ENCODE data around the gene APRT. TPM values are rescaled to one million over a fixed set of nuclear protein-coding genes. Genes with fewer than 3 reads are reported as not detected.

The APRT gene
- total and polyA plus RNA-seq, 4 experiments from 2014 or later: 171 to 624 (median 372) TPM

GRCh38 chr16:88815901-88816589, 4.3 kb upstream of the APRT start:
- Mint-ChIP-seq H3K27me3 (no peaks in the 10 kb centered on the region), H3K4me1 (peaks cover 1 to 12% (median 5%) of the 10 kb centered on the region in 4 donors), H3K9me3 (no peaks in the 10 kb centered on the region)

GRCh38 chr16:88815227-88815626, 3.5 kb upstream of the APRT start:
- H3K27ac Mint-ChIP-seq: no peak overlapping the region

More at GRCh38 chr16:88815901-88816589, 4.3 kb upstream of the APRT start:
- intact Hi-C loops (cut with micrococcal nuclease): loop anchor here (1.0 kb wide), 1 partner anchor 400 kb away; no protein-coding TSS in a partner anchor
- Histone ChIP-seq H3K9me3 (ENCODE audit: control insufficient read depth in 1 of 2, low read length in 2 of 2) (no peaks in the 10 kb centered on the region), H3K27ac (ENCODE audit: low read depth, low read length) (no peak overlapping the region), H3K4me1 (ENCODE audit: insufficient read depth, low read length) (peaks cover 1% of the 10 kb centered on the region), H3K36me3 (ENCODE audit: insufficient read depth, low read length) (no peaks in the 10 kb centered on the region), H3K27me3 (ENCODE audit: insufficient read depth, low read length) (no peaks in the 10 kb centered on the region), H3K4me3 (ENCODE audit: low read length in 2 of 2) (no peak overlapping the region)
- ChIA-PET CTCF (ENCODE audit: partially characterized antibody) (interaction anchor here (0.7 to 3.0 kb wide), 4 partner anchors 18 to 348 kb away, joined by 3 to 11 read pairs (median 5); partner anchors contain the start of genes GALNS and TRAPPC2L), POLR2A (ENCODE audit: partially characterized antibody) (interaction anchor here (0.6 to 1.1 kb wide), 3 partner anchors 41 to 400 kb away, joined by 3 to 4 read pairs (median 3); partner anchors contain the start of genes GALNS and TRAPPC2L)
- DNase-seq: peak in 3 of 5 donors; percentile 40 to 43 (median 42)
- peaks cover 0 to 2% of the 10 kb centered on the region in 2 donors for H3K36me3 Mint-ChIP-seq
- H3K4me3 Mint-ChIP-seq: no peak overlapping the region
- no peak overlapping the region for H3K27ac Mint-ChIP-seq

GRCh38 chr16:88814144-88814502, 2.4 kb upstream of the APRT start:
- H3K27ac ChIP-seq (ENCODE audit: low read depth, low read length): no peak overlapping the region
- Mint-ChIP-seq H3K4me1 (peaks cover 1 to 25% (median 15%) of the 10 kb centered on the region in 4 donors), H3K36me3 (peaks cover 0 to 8% of the 10 kb centered on the region in 2 donors), H3K4me3 (peak overlapping the region in 4 of 8 donors; percentile 25 to 71 (median 58)), H3K27me3 (no peaks in the 10 kb centered on the region), H3K9me3 (no peaks in the 10 kb centered on the region), H3K27ac (peak overlapping the region in 1 of 7 donors; percentile 52)
- intact Hi-C loops (cut with micrococcal nuclease): no loop called here
- H3K27me3 ChIP-seq (ENCODE audit: insufficient read depth, low read length): no peaks in the 10 kb centered on the region
- no peak overlapping the region for H3K4me3 ChIP-seq (ENCODE audit: low read length in 2 of 2)
- H3K4me1 ChIP-seq (ENCODE audit: insufficient read depth, low read length): peaks cover 20% of the 10 kb centered on the region
- H3K9me3 ChIP-seq (ENCODE audit: control insufficient read depth in 1 of 2, low read length in 2 of 2): no peaks in the 10 kb centered on the region
- POLR2A ChIA-PET (ENCODE audit: partially characterized antibody): interaction anchor here (1.1 to 11.8 kb wide), 4 partner anchors 15 to 43 kb away, joined by 3 to 206 read pairs (median 47); partner anchors contain the start of genes GALNS, PIEZO1 and TRAPPC2L
- CTCF ChIA-PET (ENCODE audit: partially characterized antibody): interaction anchor here (1.5 to 5.1 kb wide), 4 partner anchors 43 to 194 kb away, joined by 3 to 35 read pairs (median 8); partner anchors contain the start of genes GALNS and TRAPPC2L
- H3K36me3 ChIP-seq (ENCODE audit: insufficient read depth, low read length): peaks cover 10% of the 10 kb centered on the region
- no peak for DNase-seq

More at GRCh38 chr16:88815227-88815626, 3.5 kb upstream of the APRT start:
- no peak overlapping the region for H3K4me3 Mint-ChIP-seq
- Histone ChIP-seq H3K4me1 (ENCODE audit: insufficient read depth, low read length) (peaks cover 9% of the 10 kb centered on the region), H3K36me3 (ENCODE audit: insufficient read depth, low read length) (peaks cover under 1% of the 10 kb centered on the region), H3K4me3 (ENCODE audit: low read length in 2 of 2) (no peak overlapping the region), H3K27me3 (ENCODE audit: insufficient read depth, low read length) (no peaks in the 10 kb centered on the region), H3K27ac (ENCODE audit: low read depth, low read length) (no peak overlapping the region), H3K9me3 (ENCODE audit: control insufficient read depth in 1 of 2, low read length in 2 of 2) (no peaks in the 10 kb centered on the region)
- H3K9me3 Mint-ChIP-seq: no peaks in the 10 kb centered on the region
- peaks cover 1 to 21% (median 10%) of the 10 kb centered on the region in 4 donors for H3K4me1 Mint-ChIP-seq
- H3K36me3 Mint-ChIP-seq: peaks cover 0 to 3% of the 10 kb centered on the region in 2 donors
- DNase-seq: no peak
- H3K27me3 Mint-ChIP-seq: no peaks in the 10 kb centered on the region
- intact Hi-C loops (cut with micrococcal nuclease): no loop called here
- ChIA-PET POLR2A (ENCODE audit: partially characterized antibody) (interaction anchor here (0.6 to 0.7 kb wide), 2 partner anchors 43 to 401 kb away, joined by 3 to 4 read pairs; no protein-coding TSS in a partner anchor), CTCF (ENCODE audit: partially characterized antibody) (interaction anchor here (0.7 to 2.1 kb wide), 3 partner anchors 36 to 349 kb away, joined by 3 to 7 read pairs (median 3); partner anchors contain the start of genes GALNS and TRAPPC2L)

- H3K4me3 Mint-ChIP-seq: peak overlapping the region; percentile 4 to 71 (median 50)
- H3K4me1 Mint-ChIP-seq: peaks cover 1 to 28% (median 15%) of the 10 kb centered on the region in 4 donors
- no peak overlapping the region for H3K27ac ChIP-seq (ENCODE audit: low read depth, low read length)
- no peaks in the 10 kb centered on the region for H3K9me3 Mint-ChIP-seq
- H3K4me3 ChIP-seq (ENCODE audit: low read length in 2 of 2): no peak overlapping the region
- H3K36me3 ChIP-seq (ENCODE audit: insufficient read depth, low read length): peaks cover 13% of the 10 kb centered on the region
- no peaks in the 10 kb centered on the region for H3K27me3 ChIP-seq (ENCODE audit: insufficient read depth, low read length)
- CTCF ChIA-PET (ENCODE audit: partially characterized antibody): interaction anchor here (0.7 to 5.1 kb wide), 5 partner anchors 44 to 404 kb away, joined by 3 to 35 read pairs (median 3); partner anchors contain the start of genes GALNS, TRAPPC2L and ZNF778
- POLR2A ChIA-PET (ENCODE audit: partially characterized antibody): interaction anchor here (1.1 to 11.8 kb wide), 8 partner anchors 10 to 404 kb away, joined by 3 to 206 read pairs (median 20); partner anchors contain the start of genes CDT1, GALNS, PIEZO1 and TRAPPC2L
- no peaks in the 10 kb centered on the region for H3K27me3 Mint-ChIP-seq
- peaks cover 0 to 11% of the 10 kb centered on the region in 2 donors for H3K36me3 Mint-ChIP-seq
- intact Hi-C loops (cut with micrococcal nuclease): no loop called here
- H3K9me3 ChIP-seq (ENCODE audit: control insufficient read depth in 1 of 2, low read length in 2 of 2): no peaks in the 10 kb centered on the region
- no peak for DNase-seq
- peak overlapping the region in 1 of 7 donors; percentile 52 for H3K27ac Mint-ChIP-seq
- peaks cover 21% of the 10 kb centered on the region for H3K4me1 ChIP-seq (ENCODE audit: insufficient read depth, low read length)
Measured at GRCh38 chr16:88813269-88814143, 1.8 kb upstream of the APRT start.

- Mint-ChIP-seq H3K4me3 (peak overlapping the region; percentile 76 to 88 (median 82)), H3K27ac (peak overlapping the region; percentile 6 to 88 (median 47)), H3K36me3 (peaks cover 0 to 15% of the 10 kb centered on the region in 2 donors), H3K9me3 (no peaks in the 10 kb centered on the region), H3K27me3 (no peaks in the 10 kb centered on the region), H3K4me1 (peaks cover 1 to 28% (median 15%) of the 10 kb centered on the region in 4 donors)
- Histone ChIP-seq H3K4me1 (ENCODE audit: insufficient read depth, low read length) (peaks cover 21% of the 10 kb centered on the region), H3K27ac (ENCODE audit: low read depth, low read length) (peak overlapping the region; percentile 67), H3K9me3 (ENCODE audit: control insufficient read depth in 1 of 2, low read length in 2 of 2) (no peaks in the 10 kb centered on the region), H3K27me3 (ENCODE audit: insufficient read depth, low read length) (no peaks in the 10 kb centered on the region), H3K36me3 (ENCODE audit: insufficient read depth, low read length) (peaks cover 13% of the 10 kb centered on the region), H3K4me3 (ENCODE audit: low read length in 2 of 2) (peak overlapping the region in 1 of 2 donors; percentile 94)
- CTCF ChIA-PET (ENCODE audit: partially characterized antibody): interaction anchor here (0.7 to 5.1 kb wide), 8 partner anchors 14 to 405 kb away, joined by 3 to 35 read pairs (median 4); partner anchors contain the start of genes GALNS, TRAPPC2L and ZNF778
- POLR2A ChIA-PET (ENCODE audit: partially characterized antibody): interaction anchor here (0.8 to 11.8 kb wide), 17 partner anchors 9 to 428 kb away, joined by 3 to 206 read pairs (median 7); partner anchors contain the start of genes CDT1, CTU2, GALNS and PIEZO1
- DNase-seq: no peak
- intact Hi-C loops (cut with micrococcal nuclease): loop anchor here (1.0 kb wide), 2 partner anchors 45 to 404 kb away; partner anchors contain the start of gene TRAPPC2L
Measured at GRCh38 chr16:88812513-88813268, 963 bp upstream of the APRT start.
